Measurements from ENCODE around the gene SCART1. TPM values are rescaled to one million over a fixed set of nuclear protein-coding genes. Genes with fewer than 3 reads are reported as not detected.

The SCART1 gene
- total and polyA plus RNA-seq, 2 of the 4 experiments (the other 2 are of a cell fraction): 0.54 to 2.1 TPM

- TF ChIP-seq RCOR1 (IDR thresholded peaks at IDR 0.05; ENCODE audit: insufficient replicate concordance, low read length) (no peak), POLR2A (IDR thresholded peaks at IDR 0.05; ENCODE audit: low read depth, low read length) (no peak), NFE2L2 (IDR thresholded peaks at IDR 0.05; ENCODE audit: low read depth, low read length) (no peak)
- H3K9ac ChIP-seq (ENCODE audit: low read depth, low read length): no peak overlapping the region
- no TSS peak for BruUV-seq (replicated peaks)
- no peaks in the 10 kb centered on the region for H4K20me1 ChIP-seq (ENCODE audit: insufficient read depth, low read length)
- H3K4me3 ChIP-seq (ENCODE audit: insufficient read depth, low read depth, low read length): no peak overlapping the region
- no peak for ATAC-seq (ENCODE audit: low read depth)
- no peak overlapping the region for H3K14ac ChIP-seq (replicated peaks; ENCODE audit: low read depth, low read length)
- no peaks in the 10 kb centered on the region for H3K9me3 ChIP-seq (ENCODE audit: control insufficient read depth, insufficient read depth, low read length)
- H2AFZ ChIP-seq (replicated peaks; ENCODE audit: low read length, poor library complexity): no peak overlapping the region
- H2BK120ac ChIP-seq (ENCODE audit: low read depth, low read length): no peak overlapping the region
- H4K91ac ChIP-seq (ENCODE audit: insufficient read depth, low read depth, low read length): no peak overlapping the region
- no peak overlapping the region for H2BK15ac ChIP-seq (ENCODE audit: low read depth, low read length)
- no peak overlapping the region for H4K5ac ChIP-seq (ENCODE audit: low read depth, low read length)
- intact Hi-C loops (cut with micrococcal nuclease) (no loop called here), dilution Hi-C loops (cut with HindIII; ENCODE audit: low sequenced_read_pairs, unreplicated experiment) (no loop called here), in situ Hi-C loops (cut with MboI; ENCODE audit: low sequenced_read_pairs) (no loop called here)
- no peaks in the 10 kb centered on the region for H3K4me1 ChIP-seq (ENCODE audit: control insufficient read depth, insufficient read depth, low read length)
- H3K18ac ChIP-seq (ENCODE audit: low read depth, low read length): no peak overlapping the region
- H2BK20ac ChIP-seq (ENCODE audit: low read depth, low read length): no peak overlapping the region
- no peak overlapping the region for H3K4ac ChIP-seq (ENCODE audit: low read depth, low read length)
- no peak for DNase-seq
- no peak overlapping the region for H3K23ac ChIP-seq (ENCODE audit: low read depth, low read length)
- H4K8ac ChIP-seq (ENCODE audit: low read depth in 2 of 2, low read length in 2 of 2): no peak overlapping the region
- H3K4me2 ChIP-seq (ENCODE audit: low read depth, low read length): no peak overlapping the region
- H3K79me1 ChIP-seq (ENCODE audit: low read depth in 1 of 2, low read length in 2 of 2): no peaks in the 10 kb centered on the region
- no peak overlapping the region for H2AK9ac ChIP-seq (replicated peaks; ENCODE audit: low read depth, low read length, poor library complexity)
- no peaks in the 10 kb centered on the region for H3K27me3 ChIP-seq (ENCODE audit: control insufficient read depth, insufficient read depth, low read length)
- WGBS, 2 experiments (ENCODE audit: extremely low coverage in 2 of 2, insufficient read length in 1 of 2): 88% methylated on average over 23 of the region's 40 CpGs; no CpG with 5 or more reads in 1 of the 2 experiments
- H3K27ac ChIP-seq (ENCODE audit: insufficient read depth, low read length): no peak overlapping the region
- H3K9me1 ChIP-seq (ENCODE audit: insufficient read depth, low read length): no peaks in the 10 kb centered on the region
- H2AK5ac ChIP-seq (ENCODE audit: low read depth, low read length): no peak overlapping the region
- H2BK5ac ChIP-seq (ENCODE audit: low read depth, low read length, poor library complexity, severe bottlenecking): no peak overlapping the region
- no peaks in the 10 kb centered on the region for H3K36me3 ChIP-seq (ENCODE audit: control insufficient read depth, insufficient read depth, low read length)
- H3K56ac ChIP-seq (ENCODE audit: extremely low read depth, insufficient read depth, low read length): no peak overlapping the region
- CTCF ChIA-PET: no interaction called here
- POLR2A ChIA-PET (ENCODE audit: unreplicated experiment): no interaction called here
These were observed 4.4 kb downstream of the SCART1 start for GRCh38 chr10:133458021-133458709.
